HCT116 (cell line): Measurements from ENCODE around the gene PNPO. TPM values are rescaled to one million over a fixed set of nuclear protein-coding genes. Genes with fewer than 3 reads are reported as not detected.

Experiments
- ATAC-seq: fragments of 200-7000 bp; cut with Tn5 transposase; 2 replicates; pipeline ENCODE4 v1.9.1; 2020; ENCODE audit warnings: mild to moderate bottlenecking, moderate library complexity
- BruUV-seq: library from RNA; stranded (reverse); fragments of 400-500 nt; replicated peaks from 2 replicates; lab custom pipeline; 2021; lab: Mats Ljungman, UMichigan
- CTCF ChIA-PET: fragments of 300-600 bp; sonication (Branson Sonifier 250); formaldehyde crosslinking; loops from one replicate; lab custom pipeline; 2021; ENCODE audit warnings: antibody characterized with exemption; lab: Charles Lee
- POLR2A ChIA-PET: fragments of 300-600, 350-600 bp; sonication (Branson Sonifier 250); formaldehyde crosslinking; loops from one replicate; lab custom pipeline; 2021; ENCODE audit warnings: antibody characterized with exemption; lab: Charles Lee
- RAD21 ChIA-PET, 2 experiments: fragments of 300-600 bp; sonication (Branson Sonifier 250); formaldehyde crosslinking; loops; one replicate each; lab custom pipeline; 2023; ENCODE audit warnings: low total read pairs in 2 of 2; ENCODE audit not compliant: uncharacterized antibody in 2 of 2, unreplicated experiment in 2 of 2, low non-redundant PET in 1 of 2; lab: Charles Lee
- DNase-seq: peaks from one replicate; pipeline ENCODE4 v3.0.0-alpha.2; 2010; ENCODE audit warnings: low read depth, low spot score
- H2AFZ ChIP-seq: fragments of 200-600 bp; shearing (Covaris generic), sonication (generic); 2 replicates; pipeline ENCODE4 v1.6.1; 2017; ENCODE audit warnings: low read depth, mixed run types, mixed read lengths, antibody characterized with exemption, low read length; ENCODE audit not compliant: poor library complexity, severe bottlenecking
- H3K27ac ChIP-seq: 2 replicates; pipeline ENCODE4 v1.5.1; 2012; ENCODE audit warnings: low read depth, low read length
- H3K27me3 ChIP-seq: fragments of 200-600 bp; sonication (generic); 2 replicates; pipeline ENCODE4 v1.6.1; 2016; ENCODE audit warnings: mixed run types, low read length, mixed read lengths; ENCODE audit not compliant: insufficient read depth
- H3K36me3 ChIP-seq, 2 experiments: fragments of 200-500 bp in 1 of 2; fragments of 200-600 bp in 1 of 2; sonication (Bioruptor generic) in 1 of 2; sonication (generic) in 1 of 2; 2 replicates each; pipeline versions ENCODE4 v1.5.1 to v1.6.1; 2014 to 2016; ENCODE audit warnings: low read length in 2 of 2, inconsistent platforms in 1 of 2, mixed read lengths in 1 of 2, mixed run types in 1 of 2; ENCODE audit not compliant: insufficient read depth in 2 of 2, control insufficient read depth in 1 of 2
- H3K4me1 ChIP-seq, 2 experiments: fragments of 200-600 bp in 1 of 2; sonication (generic) in 1 of 2; 2 replicates each; pipeline versions ENCODE4 v1.5.1 to v1.6.1; 2012 to 2017; ENCODE audit warnings: low read length in 2 of 2, inconsistent platforms in 1 of 2, mild to moderate bottlenecking in 1 of 2, mixed read lengths in 1 of 2, mixed run types in 1 of 2, moderate library complexity in 1 of 2; ENCODE audit not compliant: insufficient read depth in 2 of 2, control insufficient read depth in 1 of 2
- H3K4me2 ChIP-seq: fragments of 200-600 bp; sonication (generic); 2 replicates; pipeline ENCODE4 v1.6.1; 2017; ENCODE audit warnings: mixed run types, low read length, mixed read lengths
- H3K4me3 ChIP-seq, 2 experiments: fragments of 200-600 bp in 1 of 2; sonication (generic) in 1 of 2; replicated peaks in 1 of 2; 2 replicates each; pipeline ENCODE4 v1.5.1; 2011 to 2016; ENCODE audit warnings: low read length in 2 of 2, control low read depth in 1 of 2, low read depth in 1 of 2, mild to moderate bottlenecking in 1 of 2, mixed read lengths in 1 of 2, mixed run types in 1 of 2
- H3K79me2 ChIP-seq: fragments of 200-600 bp; sonication (generic); 2 replicates; pipeline ENCODE4 v1.6.1; 2017; ENCODE audit warnings: mild to moderate bottlenecking, mixed run types, low read length, moderate library complexity, mixed read lengths; ENCODE audit not compliant: insufficient read depth
- H3K9ac ChIP-seq: fragments of 200-600 bp; sonication (generic); 2 replicates; pipeline ENCODE4 v1.6.1; 2016; ENCODE audit warnings: low read length, mixed read lengths
- H3K9me2 ChIP-seq: fragments of 200-600 bp; sonication (generic), shearing (Covaris generic); 2 replicates; pipeline ENCODE4 v1.6.1; 2017; ENCODE audit warnings: mixed run types, mild to moderate bottlenecking, moderate library complexity; ENCODE audit not compliant: insufficient read depth
- H3K9me3 ChIP-seq, 2 experiments: fragments of 200-500 bp in 1 of 2; fragments of 200-600 bp in 1 of 2; sonication (Bioruptor generic) in 1 of 2; sonication (generic) in 1 of 2; 2 replicates each; pipeline ENCODE4 v1.6.1; 2014 to 2017; ENCODE audit warnings: low read length in 2 of 2, mixed read lengths in 2 of 2, inconsistent platforms in 1 of 2, low read depth in 1 of 2, mild to moderate bottlenecking in 1 of 2, mixed run types in 1 of 2, moderate library complexity in 1 of 2; ENCODE audit not compliant: control insufficient read depth in 1 of 2, insufficient read depth in 1 of 2
- H4K20me1 ChIP-seq: fragments of 200-600 bp; sonication (generic), shearing (Covaris generic); 2 replicates; pipeline ENCODE4 v1.6.1; 2017; ENCODE audit warnings: mixed run types, mild to moderate bottlenecking, moderate library complexity; ENCODE audit not compliant: insufficient read depth
- CEBPB ChIP-seq: IDR thresholded peaks from 2 replicates; pipeline ENCODE4 v1.6.1; 2012; ENCODE audit warnings: low read depth
- EGR1 ChIP-seq: IDR thresholded peaks from 2 replicates; pipeline ENCODE4 v1.6.1; 2012; ENCODE audit warnings: low read depth
- ELF1 ChIP-seq: IDR thresholded peaks from 2 replicates; pipeline ENCODE4 v1.6.1; 2012; ENCODE audit warnings: low read depth, borderline replicate concordance
- EZH2 ChIP-seq: fragments of 200-600 bp; sonication (generic); IDR thresholded peaks from 2 replicates; pipeline ENCODE4 v1.6.1; 2017; ENCODE audit warnings: antibody characterized with exemption, mixed run types
- REST ChIP-seq: IDR thresholded peaks from 2 replicates; pipeline ENCODE4 v1.6.1; 2012; ENCODE audit warnings: low read depth
- SP1 ChIP-seq: IDR thresholded peaks from 2 replicates; pipeline ENCODE4 v1.6.1; 2012; ENCODE audit warnings: low read depth
- TCF7L2 ChIP-seq: IDR thresholded peaks from 2 replicates; pipeline ENCODE4 v1.7.0; 2011; ENCODE audit warnings: borderline replicate concordance, inconsistent platforms; ENCODE audit not compliant: insufficient read depth, insufficient read length; ENCODE audit errors: extremely low read depth
- YY1 ChIP-seq: IDR thresholded peaks from 2 replicates; pipeline ENCODE4 v1.6.1; 2011; ENCODE audit warnings: low read length, low read depth, moderate library complexity, mild to moderate bottlenecking; ENCODE audit not compliant: insufficient replicate concordance; ENCODE audit errors: extremely low read depth
- ZFX ChIP-seq: fragments of 450-650 bp; IDR thresholded peaks from 2 replicates; pipeline ENCODE4 v1.6.1; 2017
- ZNF274 ChIP-seq: fragments of 200-500 bp; sonication (Bioruptor generic); IDR thresholded peaks from 2 replicates; pipeline ENCODE4 v1.6.1; 2014; ENCODE audit warnings: mild to moderate bottlenecking, low read depth, low read length, inconsistent platforms
- intact Hi-C: fragments of 100-400 bp; cut with micrococcal nuclease; formaldehyde crosslinking; loops from 2 replicates; pipeline ENCODE4 v1.10.0; 2022
- total RNA-seq: library from RNA; stranded (reverse); gene quantifications from one replicate; pipeline ENCODE4 v1.2.1, GENCODE V29; 2021; ENCODE audit not compliant: unreplicated experiment
- TF ChIP-seq, protein P1 (sequence below): IDR thresholded peaks from 2 replicates; pipeline ENCODE4 v1.6.1; 2012
- TF ChIP-seq, protein P2 (sequence below): IDR thresholded peaks from 2 replicates; pipeline ENCODE4 v1.6.1; 2012

Gene PNPO
- total RNA-seq, 1 experiment from 2014 or later: 74.9 TPM

DNA sequence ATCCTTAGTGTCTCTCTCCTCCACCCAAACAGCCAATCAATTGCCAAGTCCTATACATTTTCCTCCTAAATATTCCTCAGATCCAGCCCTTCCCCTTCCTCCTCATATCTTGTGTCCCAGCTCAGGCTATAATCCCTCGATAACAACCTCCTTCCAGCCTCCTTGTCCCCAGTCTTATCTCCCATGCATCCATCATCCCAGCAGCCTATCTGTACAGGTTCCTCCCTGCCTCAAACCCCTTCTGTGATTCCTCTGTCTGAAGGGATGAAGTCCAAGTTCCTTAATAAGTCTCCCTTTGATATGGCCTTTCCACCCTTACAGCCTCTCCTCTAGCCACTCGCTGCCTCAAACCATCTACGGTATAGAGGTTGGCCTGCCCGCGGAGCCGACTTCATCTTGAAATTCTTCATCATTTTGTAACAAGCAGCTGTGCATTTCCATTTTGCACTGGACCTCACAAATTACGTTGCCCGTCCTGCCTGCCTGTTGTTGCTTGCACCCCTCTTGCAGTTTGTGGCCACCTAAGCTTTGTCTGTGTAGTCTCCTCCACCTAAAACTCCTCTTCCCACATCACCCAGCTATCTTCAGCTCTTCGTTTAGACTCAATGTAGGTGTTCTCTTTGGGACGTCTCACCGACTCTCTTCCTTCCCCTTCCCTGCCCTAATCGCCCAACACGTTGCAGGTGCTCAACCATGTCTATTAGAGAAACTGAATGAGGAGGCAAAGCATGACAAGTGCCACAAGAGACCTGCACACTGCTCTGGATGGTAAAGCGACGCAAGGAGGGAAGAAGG is 28.8 kb downstream of the PNPO start:
- BruUV-seq: no TSS peak
- H3K9ac ChIP-seq: peak overlapping the region; percentile 39
- peaks cover 19 to 51% of the 10 kb centered on the region in 2 experiments for H3K4me1 ChIP-seq
- peaks cover 11 to 13% of the 10 kb centered on the region in 2 experiments; a peak in 3 of 4 replicates for H3K36me3 ChIP-seq
- H3K4me3 ChIP-seq: peak overlapping the region; percentile 37 to 40
- intact Hi-C loops: loop anchor here (1.0 to 2.0 kb wide), 5 partner anchors 21 to 139 kb away; partner anchors contain the start of genes LRRC46, MRPL10 and SP2
- H3K79me2 ChIP-seq: peaks cover 20% of the 10 kb centered on the region
- CTCF ChIA-PET: interaction anchor here (0.6 to 4.0 kb wide), 30 partner anchors 9 to 163 kb away, joined by 3 to 42 read pairs (median 6); partner anchors contain the start of genes LRRC46, MRPL10, NFE2L1 and PNPO
- H3K27ac ChIP-seq: peak overlapping the region; percentile 23; the same call in 1 of the 2 replicates
- no peak for ATAC-seq
- H4K20me1 ChIP-seq: no peaks in the 10 kb centered on the region
- H3K27me3 ChIP-seq: no peaks in the 10 kb centered on the region
- H3K9me3 ChIP-seq: no peaks in the 10 kb centered on the region
- H3K4me2 ChIP-seq: peak overlapping the region; percentile 73
- POLR2A ChIA-PET: interaction anchor here (0.6 to 3.1 kb wide), 17 partner anchors 10 to 131 kb away, joined by 3 to 28 read pairs (median 5); partner anchors contain the start of genes CBX1, NFE2L1, PNPO and PRR15L
- RAD21 ChIA-PET: interaction anchor here (1.2 to 1.9 kb wide), 6 partner anchors 21 to 127 kb away, joined by 4 to 9 read pairs (median 4); partner anchors contain the start of gene SP2 (in 1 of the 2)
- TF ChIP-seq EZH2 (no peak), ZFX (no peak), ELF1 (no peak), CEBPB (no peak), ZNF274 (no peak), EGR1 (no peak), REST (no peak), TCF7L2 (no peak), SP1 (no peak), YY1 (no peak)
- TF ChIP-seq, protein P1, sequence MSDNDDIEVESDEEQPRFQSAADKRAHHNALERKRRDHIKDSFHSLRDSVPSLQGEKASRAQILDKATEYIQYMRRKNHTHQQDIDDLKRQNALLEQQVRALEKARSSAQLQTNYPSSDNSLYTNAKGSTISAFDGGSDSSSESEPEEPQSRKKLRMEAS: no peak
- TF ChIP-seq, protein P2, sequence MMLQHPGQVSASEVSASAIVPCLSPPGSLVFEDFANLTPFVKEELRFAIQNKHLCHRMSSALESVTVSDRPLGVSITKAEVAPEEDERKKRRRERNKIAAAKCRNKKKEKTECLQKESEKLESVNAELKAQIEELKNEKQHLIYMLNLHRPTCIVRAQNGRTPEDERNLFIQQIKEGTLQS: no peak
- no peak for DNase-seq
- H3K9me2 ChIP-seq: no peaks in the 10 kb centered on the region
- peak overlapping the region; percentile 74 for H2AFZ ChIP-seq
